HFF-Myc (cell line): ENCODE results near the gene IFNE.
"Not testable (repeated sequence)": the region's sequence is repeated elsewhere in the genome, so short reads cannot be mapped to it uniquely, and the experiment has no call there.

ENCODE experiments used
- DNase-seq: peaks from one replicate; pipeline ENCODE4 v3.0.0-alpha.2; 2011; ENCODE audit warnings: low read depth; ENCODE audit errors: extremely low read depth
- H3K4me3 ChIP-seq: replicated peaks from 2 replicates; pipeline ENCODE4 v1.5.1; 2011; ENCODE audit warnings: low read depth, mild to moderate bottlenecking, control low read depth, low read length
- CTCF ChIP-seq: IDR thresholded peaks from 2 replicates; pipeline ENCODE4 v1.5.1; 2012; ENCODE audit warnings: mild to moderate bottlenecking, low read depth, low read length, control low read depth; ENCODE audit errors: missing control alignments

IFNE gene

GRCh38 chr9:21450733-21451394, 31.2 kb downstream of the IFNE start:
- no peak overlapping the region for H3K4me3 ChIP-seq
- DNase-seq: no peak
- no peak for TF ChIP-seq CTCF

GRCh38 chr9:21449312-21449711, 32.8 kb downstream of the IFNE start:
- H3K4me3 ChIP-seq, DNase-seq: not testable (repeated sequence)

GRCh38 chr9:21443849-21444625, 38.1 kb downstream of the IFNE start:
- DNase-seq: no peak
- TF ChIP-seq CTCF: no peak
- H3K4me3 ChIP-seq: no peak overlapping the region

- DNase-seq: no peak
- no peak for TF ChIP-seq CTCF
- no peak within 1 kb of the TSS for H3K4me3 ChIP-seq
Measured at GRCh38 chr9:21440139-21440538, 42.0 kb downstream of the IFNE start, which contains the start of gene IFNA1. Gene IFNA1, plus strand, starts transcription at chr9:21440439. Its CDS starts 69 bp downstream, at chr9:21440508.

GRCh38 chr9:21435015-21435383, 47.1 kb downstream of the IFNE start:
- DNase-seq: not testable (repeated sequence)

GRCh38 chr9:21434202-21435014, 47.7 kb downstream of the IFNE start:
- H3K4me3 ChIP-seq: no peak overlapping the region
- DNase-seq: peak; percentile 41
- TF ChIP-seq CTCF: peak; percentile 50

More at GRCh38 chr9:21435015-21435383, 47.1 kb downstream of the IFNE start:
- H3K4me3 ChIP-seq: not testable (repeated sequence)

GRCh38 chr9:21432672-21433425, 49.3 kb downstream of the IFNE start:
- no peak overlapping the region for H3K4me3 ChIP-seq
- TF ChIP-seq CTCF: no peak
- DNase-seq: no peak
